ENCODE data around the gene UBE4B. TPM values are rescaled to one million over a fixed set of nuclear protein-coding genes. Genes with fewer than 3 reads are reported as not detected.
A peak's percentile ranks its signal among the peaks of the same experiment; 100 is the strongest.

The UBE4B gene
- total RNA-seq, 4 donors from 2014 or later = 37.5 to 60.3 (median 51.3) TPM

- peak; percentile 23 for DNase-seq
- intact Hi-C loops (cut with DNase I) = loop anchor here (10.0 kb wide), 1 partner anchor 124 kb away; no protein-coding TSS in a partner anchor
- Histone ChIP-seq H3K27me3 (no peaks in the 10 kb centered on the region), H3K4me3 (peak overlapping the region; percentile 89 to 96 (median 90)), H3K27ac (peak overlapping the region; percentile 94 to 100 (median 100)), H3K9me3 (no peaks in the 10 kb centered on the region), H3K4me1 (peaks cover 10 to 54% (median 17%) of the 10 kb centered on the region in 3 donors), H3K36me3 (no peaks in the 10 kb centered on the region)
- WGBS, 2 donors = 3 to 16% methylated on average over 11 to 25 of the region's 69 CpGs
- peak in 2 of 4 donors; percentile 39 to 58 for TF ChIP-seq POLR2A (IDR thresholded peaks at IDR 0.05)
- no peak for TF ChIP-seq CTCF (IDR thresholded peaks at IDR 0.05)
Measured at GRCh38 chr1:10210841-10211804, 178.4 kb downstream of the UBE4B start.

- Histone ChIP-seq H3K4me1 (peaks cover 15 to 62% (median 24%) of the 10 kb centered on the region in 3 donors), H3K27ac (peak overlapping the region; percentile 94 to 100 (median 100)), H3K4me3 (peak overlapping the region; percentile 89 to 96 (median 90)), H3K9me3 (no peaks in the 10 kb centered on the region), H3K27me3 (no peaks in the 10 kb centered on the region), H3K36me3 (no peaks in the 10 kb centered on the region)
- intact Hi-C loops (cut with DNase I) = loop anchor here (10.0 kb wide), 1 partner anchor 123 kb away; no protein-coding TSS in a partner anchor
- WGBS, 2 donors = 25 to 27% methylated on average over 11 of the region's 11 CpGs
- DNase-seq = no peak
- TF ChIP-seq POLR2A (IDR thresholded peaks at IDR 0.05) = no peak
- no peak for TF ChIP-seq CTCF (IDR thresholded peaks at IDR 0.05)
Measured at GRCh38 chr1:10211805-10212410, 179.2 kb downstream of the UBE4B start.

GRCh38 chr1:10212476-10212875 is 179.7 kb downstream of the UBE4B start:
- intact Hi-C loops (cut with DNase I) = loop anchor here (10.0 kb wide), 1 partner anchor 122 kb away; no protein-coding TSS in a partner anchor
- Histone ChIP-seq H3K4me1 (peaks cover 15 to 68% (median 29%) of the 10 kb centered on the region in 3 donors), H3K27me3 (no peaks in the 10 kb centered on the region), H3K9me3 (no peaks in the 10 kb centered on the region), H3K36me3 (no peaks in the 10 kb centered on the region), H3K4me3 (peak overlapping the region in 2 of 4 donors; percentile 89 to 90), H3K27ac (peak overlapping the region; percentile 94 to 100 (median 100))
- no peak for TF ChIP-seq CTCF (IDR thresholded peaks at IDR 0.05)
- no peak for TF ChIP-seq POLR2A (IDR thresholded peaks at IDR 0.05)
- DNase-seq = no peak
- WGBS, 2 donors = 67 to 100% methylated on average over 1 of the region's 1 CpG

- Histone ChIP-seq H3K27me3 (no peaks in the 10 kb centered on the region), H3K9me3 (no peaks in the 10 kb centered on the region), H3K4me3 (no peak overlapping the region), H3K36me3 (no peaks in the 10 kb centered on the region), H3K27ac (peak overlapping the region in 3 of 4 donors; percentile 16 to 100 (median 55)), H3K4me1 (peaks cover 15 to 76% (median 37%) of the 10 kb centered on the region in 3 donors)
- no peak for DNase-seq
- intact Hi-C loops (cut with DNase I) = loop anchor here (10.0 kb wide), 1 partner anchor 122 kb away; no protein-coding TSS in a partner anchor
- WGBS, 2 donors = 61 to 65% methylated on average over 3 of the region's 3 CpGs
- TF ChIP-seq CTCF (IDR thresholded peaks at IDR 0.05) (no peak), POLR2A (IDR thresholded peaks at IDR 0.05) (no peak)
Measured at GRCh38 chr1:10213186-10213705, 180.5 kb downstream of the UBE4B start.

Data from esophagus squamous epithelium (tissue), 5 donors.